Subcutaneous adipose tissue (tissue), 4 donors: ENCODE measurements around the gene COMMD10. TPM values are rescaled to one million over a fixed set of nuclear protein-coding genes. Genes with fewer than 3 reads are reported as not detected.

Source experiments
- CTCF ChIP-seq: fragments of 450-650 bp; IDR thresholded peaks from one replicate; pipeline ENCODE4 v1.5.1; 2016; ENCODE audit warnings: low read depth, mild to moderate bottlenecking, control low read depth, antibody characterized with exemption, moderate library complexity
- total RNA-seq, 4 donors: library from RNA; depleted of rRNA; stranded (reverse); fragments of >200 nt; gene quantifications; one replicate each; pipeline ENCODE4 v1.1.0, GENCODE V29; 2016

COMMD10 gene
- total RNA-seq, 4 donors from 2014 or later = 25.2 to 58.2 (median 38.8) TPM

- TF ChIP-seq CTCF = no peak
Measured at GRCh38 chr5:116046261-116046660, 38.6 kb upstream of the COMMD10 start.

DNA sequence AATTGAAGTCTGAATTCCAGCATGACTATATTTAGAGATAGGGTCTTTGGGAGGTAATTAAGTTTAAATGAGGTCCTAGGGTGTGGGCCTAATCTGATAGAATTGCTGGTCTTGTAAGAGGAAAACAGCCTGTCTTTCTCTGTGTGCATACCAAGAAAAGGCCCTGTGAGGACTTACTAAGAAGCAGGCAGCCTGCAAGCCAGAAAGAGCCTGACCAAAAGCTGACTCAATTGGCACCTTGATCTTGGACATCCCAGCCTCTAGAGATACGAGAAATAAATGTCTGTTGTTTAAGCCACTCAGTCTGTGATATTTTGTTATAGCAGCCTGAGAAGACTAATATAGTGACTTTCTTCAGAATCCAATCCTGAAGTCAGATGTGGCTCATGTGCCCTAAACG is 38.0 kb upstream of the COMMD10 start:
- TF ChIP-seq CTCF = no peak

DNA sequence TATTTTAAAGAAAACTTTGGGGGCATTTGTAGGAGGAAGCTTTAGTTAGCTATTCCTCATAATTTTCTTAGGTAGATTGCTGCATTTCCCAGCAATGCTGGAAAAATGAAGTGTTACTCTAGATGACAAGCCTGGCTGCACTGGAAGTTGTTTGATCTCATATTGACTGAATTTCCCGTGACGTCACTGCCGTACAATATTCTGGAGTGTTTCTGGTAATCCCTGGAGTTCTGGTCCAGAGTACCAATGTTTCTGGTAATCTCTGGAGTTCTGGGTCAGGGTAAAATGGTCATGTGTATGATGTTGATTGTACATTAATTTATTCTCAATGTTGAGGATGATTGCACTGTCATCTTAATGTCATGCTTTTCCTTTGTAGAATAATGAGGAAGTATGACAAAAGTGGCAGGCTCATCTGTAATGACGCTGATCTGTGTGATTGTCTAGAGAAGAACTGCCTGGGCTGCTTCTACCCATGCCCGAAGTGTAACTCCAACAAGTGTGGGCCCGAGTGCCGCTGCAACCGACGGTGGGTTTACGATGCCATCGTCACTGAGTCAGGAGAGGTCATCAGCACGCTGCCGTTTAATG is 26.4 kb upstream of the COMMD10 start:
- TF ChIP-seq CTCF = no peak

DNA sequence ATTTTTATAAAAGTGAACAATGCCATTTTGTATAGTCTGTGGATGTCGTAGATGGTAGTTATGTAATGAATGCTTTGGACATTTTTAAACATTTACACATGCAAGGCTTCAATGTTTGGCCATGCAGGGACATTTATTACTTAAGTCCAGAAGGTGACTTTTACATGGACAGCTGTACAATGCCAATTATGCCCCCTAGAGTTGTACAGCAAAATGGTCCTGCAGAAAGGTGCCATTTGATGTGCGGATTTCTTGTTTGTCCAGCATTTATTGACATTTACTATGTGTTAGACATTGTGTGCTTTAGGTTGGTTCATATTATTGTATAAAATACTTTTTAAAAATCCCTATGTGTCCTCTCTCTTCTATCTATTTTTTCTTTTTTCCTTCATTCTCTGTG is 22.5 kb upstream of the COMMD10 start:
- TF ChIP-seq CTCF = no peak

DNA sequence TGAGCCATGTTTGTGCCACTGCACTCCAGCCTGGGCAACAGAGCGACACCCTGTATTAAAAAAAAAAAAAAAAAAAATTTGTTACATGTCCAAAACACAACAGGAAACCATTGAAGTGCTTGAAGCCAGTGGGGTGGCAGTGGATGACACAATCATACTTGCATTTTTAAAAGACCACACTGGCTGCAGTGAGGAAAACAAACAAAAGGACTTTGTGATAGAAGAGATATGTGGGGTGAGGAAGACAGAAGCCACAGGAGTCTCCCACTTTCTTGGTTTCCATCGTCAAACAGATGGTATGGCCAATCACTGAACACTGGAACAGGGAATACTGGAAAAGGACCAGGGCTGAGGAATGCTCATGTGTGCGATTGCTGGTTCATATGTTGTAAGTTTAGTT is 20.9 kb upstream of the COMMD10 start:
- TF ChIP-seq CTCF = no peak

DNA sequence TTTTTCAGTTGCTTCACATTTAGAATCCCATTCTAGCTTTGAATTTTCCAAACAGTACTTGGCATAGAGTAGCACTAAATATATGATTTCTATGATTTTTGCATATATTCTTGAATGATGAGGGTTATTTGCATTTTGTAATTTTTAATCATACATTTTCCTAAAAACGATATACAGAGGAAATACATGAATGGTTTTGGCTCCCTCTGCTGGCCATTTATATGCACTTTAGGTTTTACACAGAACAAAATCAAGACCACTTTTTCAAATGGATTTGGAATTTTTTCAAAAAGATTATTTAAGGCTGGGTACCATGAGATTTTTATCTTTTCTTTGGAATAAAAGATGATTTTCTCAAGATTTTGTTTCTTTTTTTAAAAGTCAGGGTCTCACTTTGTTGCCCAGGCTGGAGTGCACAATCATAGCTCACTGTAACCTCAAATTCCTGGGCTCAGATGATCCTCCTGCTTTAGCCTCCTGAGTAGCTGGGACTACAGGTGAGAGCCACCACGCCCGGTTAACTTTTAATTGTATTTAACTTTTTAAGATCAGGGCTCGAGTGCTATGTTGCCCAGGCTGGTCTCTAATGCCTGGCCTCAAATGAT is 16.7 kb upstream of the COMMD10 start:
- TF ChIP-seq CTCF = no peak

- TF ChIP-seq CTCF = no peak
Measured at GRCh38 chr5:116071211-116071610, 13.6 kb upstream of the COMMD10 start.
